ENCODE measurements around the gene PDE8B. TPM values are rescaled to one million over a fixed set of nuclear protein-coding genes. Genes with fewer than 3 reads are reported as not detected.

Gene PDE8B
- total and polyA plus RNA-seq, 2 donors (not counting 1 experiment from before 2014, with no cell fraction given): 0.07 TPM; not detected in 1

DNA sequence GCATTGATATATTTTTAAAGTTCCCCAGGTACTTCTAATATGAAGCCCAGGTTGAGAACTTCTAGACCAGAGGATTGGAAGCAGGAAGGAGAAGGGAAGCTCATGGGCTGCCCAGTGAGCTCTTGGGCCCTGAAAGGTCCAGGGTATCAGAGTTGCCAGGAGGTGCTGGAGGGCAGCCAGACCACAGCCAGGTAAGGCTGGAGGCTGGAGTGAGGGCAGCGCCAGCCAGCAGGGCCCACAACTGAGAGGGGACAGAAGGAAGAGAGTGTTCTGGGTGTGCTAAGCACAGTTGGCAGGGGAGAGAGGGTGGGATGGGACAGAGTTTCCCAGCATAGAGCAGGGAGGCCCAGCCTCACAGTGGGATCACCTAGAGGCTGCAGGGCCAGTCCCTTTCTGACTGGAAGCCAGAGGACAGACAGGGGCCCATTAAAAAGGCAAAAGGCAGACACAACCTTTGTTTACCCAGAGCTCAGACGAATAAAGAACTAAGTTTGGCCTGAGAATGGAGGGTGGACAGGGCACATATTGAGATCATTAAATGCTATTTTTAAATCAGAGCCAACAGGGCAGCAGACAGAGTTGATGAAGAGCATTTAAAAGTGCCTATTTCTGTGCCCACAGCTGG, 94.9 kb downstream of the PDE8B start:
- Mint-ChIP-seq H3K27me3 (no peaks in the 10 kb centered on the region), H3K4me1 (peaks cover 2% of the 10 kb centered on the region), H3K27ac (no peak overlapping the region), H3K4me3 (no peak overlapping the region), H3K9me3 (ENCODE audit: insufficient read depth) (no peaks in the 10 kb centered on the region)
- H3K4me1 ChIP-seq (ENCODE audit: control insufficient read depth in 2 of 2, insufficient read depth in 2 of 2, low read length in 2 of 2): no peaks in the 10 kb centered on the region
- no peak overlapping the region for H2AFZ ChIP-seq (ENCODE audit: insufficient read depth, low read depth, low read length, poor library complexity, severe bottlenecking)
- H3K27me3 ChIP-seq (replicated peaks in 1 of 4; ENCODE audit: control extremely low read depth in 1 of 4, control insufficient read depth in 3 of 4, insufficient read depth in 4 of 4, low read length in 3 of 4): no peaks in the 10 kb centered on the region
- no peaks in the 10 kb centered on the region for H3K79me2 ChIP-seq (ENCODE audit: control insufficient read depth, insufficient read depth, low read length)
- intact Hi-C loops (cut with micrococcal nuclease): no loop called here
- H3K9ac ChIP-seq (ENCODE audit: low read length): no peak overlapping the region
- no peaks in the 10 kb centered on the region for H3K9me3 ChIP-seq (ENCODE audit: control extremely low read depth in 1 of 3, control insufficient read depth in 2 of 3, insufficient read depth in 1 of 3, low read length in 2 of 3)
- H3K36me3 ChIP-seq (replicated peaks in 1 of 2; ENCODE audit: control extremely low read depth in 1 of 2, control insufficient read depth in 1 of 2, extremely low read depth in 1 of 2, insufficient read depth in 2 of 2, low read length in 1 of 2): no peaks in the 10 kb centered on the region
- ChIA-PET POLR2A (no interaction called here), CTCF (no interaction called here)
- H3K27ac ChIP-seq (ENCODE audit: low read length in 2 of 2): no peak overlapping the region
- WGBS (ENCODE audit: insufficient coverage): 86% methylated on average over 2 of the region's 2 CpGs
- TF ChIP-seq, protein P1, sequence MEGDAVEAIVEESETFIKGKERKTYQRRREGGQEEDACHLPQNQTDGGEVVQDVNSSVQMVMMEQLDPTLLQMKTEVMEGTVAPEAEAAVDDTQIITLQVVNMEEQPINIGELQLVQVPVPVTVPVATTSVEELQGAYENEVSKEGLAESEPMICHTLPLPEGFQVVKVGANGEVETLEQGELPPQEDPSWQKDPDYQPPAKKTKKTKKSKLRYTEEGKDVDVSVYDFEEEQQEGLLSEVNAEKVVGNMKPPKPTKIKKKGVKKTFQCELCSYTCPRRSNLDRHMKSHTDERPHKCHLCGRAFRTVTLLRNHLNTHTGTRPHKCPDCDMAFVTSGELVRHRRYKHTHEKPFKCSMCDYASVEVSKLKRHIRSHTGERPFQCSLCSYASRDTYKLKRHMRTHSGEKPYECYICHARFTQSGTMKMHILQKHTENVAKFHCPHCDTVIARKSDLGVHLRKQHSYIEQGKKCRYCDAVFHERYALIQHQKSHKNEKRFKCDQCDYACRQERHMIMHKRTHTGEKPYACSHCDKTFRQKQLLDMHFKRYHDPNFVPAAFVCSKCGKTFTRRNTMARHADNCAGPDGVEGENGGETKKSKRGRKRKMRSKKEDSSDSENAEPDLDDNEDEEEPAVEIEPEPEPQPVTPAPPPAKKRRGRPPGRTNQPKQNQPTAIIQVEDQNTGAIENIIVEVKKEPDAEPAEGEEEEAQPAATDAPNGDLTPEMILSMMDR (IDR thresholded peaks at IDR 0.05): no peak
- no peak for TF ChIP-seq EZH2 (IDR thresholded peaks at IDR 0.05; ENCODE audit: borderline replicate concordance, insufficient read depth, low read depth, low read length, poor library complexity, severe bottlenecking)
- no peak for ATAC-seq (ENCODE audit: low read depth)
- DNase-seq: no peak
- H3K4me2 ChIP-seq (replicated peaks; ENCODE audit: low read depth, low read length, poor library complexity, severe bottlenecking): no peak overlapping the region
- no peaks in the 10 kb centered on the region for H4K20me1 ChIP-seq (ENCODE audit: control insufficient read depth, insufficient read depth, low read length, poor library complexity, severe bottlenecking)
- H3K4me3 ChIP-seq (ENCODE audit: control extremely low read depth in 1 of 5, extremely low read depth in 1 of 5, insufficient read depth in 1 of 5, low read depth in 2 of 5, low read length in 4 of 5): no peak overlapping the region

DNA sequence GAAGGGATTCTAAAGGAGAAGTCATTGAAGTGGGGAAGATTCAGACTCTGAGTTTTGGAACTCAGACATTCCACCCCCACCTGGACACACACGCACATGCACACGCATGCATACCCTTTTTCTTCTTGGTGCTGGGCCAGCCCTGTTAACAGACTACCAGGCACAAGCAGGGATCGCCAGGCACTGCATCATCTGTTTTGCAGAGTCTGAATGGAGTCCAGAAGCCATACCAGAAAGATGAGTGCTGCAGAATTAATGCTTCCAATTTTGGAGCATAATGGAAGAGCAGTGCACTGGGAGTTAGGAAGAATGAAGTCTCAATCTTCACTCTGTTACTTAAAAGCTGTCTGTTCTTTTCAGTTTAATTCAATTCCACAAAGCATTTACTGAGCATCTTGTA, 95.5 kb downstream of the PDE8B start:
- 100% methylated on average over 1 of the region's 3 CpGs for WGBS (ENCODE audit: insufficient coverage)
- ATAC-seq (ENCODE audit: low read depth) (no peak), DNase-seq (no peak)
- Histone ChIP-seq H3K27me3 (replicated peaks in 1 of 4; ENCODE audit: control extremely low read depth in 1 of 4, control insufficient read depth in 3 of 4, insufficient read depth in 4 of 4, low read length in 3 of 4) (no peaks in the 10 kb centered on the region), H3K79me2 (ENCODE audit: control insufficient read depth, insufficient read depth, low read length) (no peaks in the 10 kb centered on the region), H3K4me3 (ENCODE audit: control extremely low read depth in 1 of 5, extremely low read depth in 1 of 5, insufficient read depth in 1 of 5, low read depth in 2 of 5, low read length in 4 of 5) (no peak overlapping the region), H3K9me3 (ENCODE audit: control extremely low read depth in 1 of 3, control insufficient read depth in 2 of 3, insufficient read depth in 1 of 3, low read length in 2 of 3) (no peaks in the 10 kb centered on the region), H3K36me3 (replicated peaks in 1 of 2; ENCODE audit: control extremely low read depth in 1 of 2, control insufficient read depth in 1 of 2, extremely low read depth in 1 of 2, insufficient read depth in 2 of 2, low read length in 1 of 2) (no peaks in the 10 kb centered on the region), H3K4me2 (replicated peaks; ENCODE audit: low read depth, low read length, poor library complexity, severe bottlenecking) (no peak overlapping the region), H4K20me1 (ENCODE audit: control insufficient read depth, insufficient read depth, low read length, poor library complexity, severe bottlenecking) (no peaks in the 10 kb centered on the region), H3K9ac (ENCODE audit: low read length) (no peak overlapping the region), H2AFZ (ENCODE audit: insufficient read depth, low read depth, low read length, poor library complexity, severe bottlenecking) (no peak overlapping the region), H3K4me1 (ENCODE audit: control insufficient read depth in 2 of 2, insufficient read depth in 2 of 2, low read length in 2 of 2) (no peaks in the 10 kb centered on the region), H3K27ac (ENCODE audit: low read length in 2 of 2) (no peak overlapping the region)
- no peak overlapping the region for H3K4me3 Mint-ChIP-seq
- H3K9me3 Mint-ChIP-seq (ENCODE audit: insufficient read depth): no peaks in the 10 kb centered on the region
- TF ChIP-seq, protein P1 (IDR thresholded peaks at IDR 0.05): no peak
- TF ChIP-seq EZH2 (IDR thresholded peaks at IDR 0.05; ENCODE audit: borderline replicate concordance, insufficient read depth, low read depth, low read length, poor library complexity, severe bottlenecking): no peak
- H3K27ac Mint-ChIP-seq: no peak overlapping the region
- intact Hi-C loops (cut with micrococcal nuclease): no loop called here
- CTCF ChIA-PET: no interaction called here
- H3K4me1 Mint-ChIP-seq: peaks cover 2% of the 10 kb centered on the region
- no peaks in the 10 kb centered on the region for H3K27me3 Mint-ChIP-seq
- POLR2A ChIA-PET: no interaction called here
